Activated CD4-positive, alpha-beta memory T cell treated with anti-CD3 and anti-CD28 coated beads for 36 hours (primary cell): ENCODE results near the gene ACADVL. TPM values are rescaled to one million over a fixed set of nuclear protein-coding genes. Genes with fewer than 3 reads are reported as not detected.
A peak's percentile ranks its signal among the peaks of the same experiment; 100 is the strongest.

Experiments
- CTCF ChIA-PET: fragments of 350-600 bp; sonication (Branson Sonifier 250); formaldehyde crosslinking; loops from one replicate; lab custom pipeline; 2021; ENCODE audit warnings: antibody characterized with exemption, inconsistent platforms; lab: Charles Lee
- POLR2A ChIA-PET: fragments of 350-600 bp; sonication (Branson Sonifier 250); formaldehyde crosslinking; loops from one replicate; lab custom pipeline; 2021; ENCODE audit warnings: antibody characterized with exemption; lab: Charles Lee
- DNase-seq: peaks from one replicate; pipeline ENCODE4 v3.0.0-alpha.2; 2020
- H3K27ac Mint-ChIP-seq: one replicate; pipeline ENCODE4 v1.8.0; 2021; ENCODE audit warnings: mixed read lengths
- H3K27me3 Mint-ChIP-seq: one replicate; pipeline ENCODE4 v1.8.0; 2021; ENCODE audit warnings: mixed read lengths
- H3K36me3 Mint-ChIP-seq: one replicate; pipeline ENCODE4 v1.8.0; 2021; ENCODE audit warnings: mixed read lengths
- H3K4me1 Mint-ChIP-seq: one replicate; pipeline ENCODE4 v1.8.0; 2021; ENCODE audit warnings: low read depth, mixed read lengths
- H3K4me3 Mint-ChIP-seq: one replicate; pipeline ENCODE4 v1.8.0; 2021; ENCODE audit warnings: mild to moderate bottlenecking, mixed read lengths
- H3K9me3 Mint-ChIP-seq: one replicate; pipeline ENCODE4 v1.8.0; 2021; ENCODE audit warnings: mixed read lengths
- intact Hi-C: fragments of 100-400 bp; cut with micrococcal nuclease; formaldehyde crosslinking; loops from one replicate; pipeline ENCODE4 v1.15.1; 2023
- total RNA-seq, 2 experiments: library from RNA; stranded (reverse); gene quantifications; one replicate each; pipeline ENCODE4 v1.2.3, GENCODE V29; 2021

The ACADVL gene
- total RNA-seq, 2 experiments from 2014 or later = 332 to 340 TPM

GRCh38 chr17:7229504-7229903 lies 9.8 kb downstream of the ACADVL start:
- peaks cover 28% of the 10 kb centered on the region for H3K36me3 Mint-ChIP-seq
- POLR2A ChIA-PET = interaction anchor here (0.8 to 2.0 kb wide), 2 partner anchors 9 to 10 kb away, joined by 3 to 6 read pairs; partner anchors contain the start of genes ACADVL and DLG4
- H3K4me1 Mint-ChIP-seq = peaks cover 29% of the 10 kb centered on the region
- DNase-seq = no peak
- no peak overlapping the region for H3K4me3 Mint-ChIP-seq
- intact Hi-C loops = no loop called here
- no peak overlapping the region for H3K27ac Mint-ChIP-seq
- no peaks in the 10 kb centered on the region for H3K9me3 Mint-ChIP-seq
- CTCF ChIA-PET = interaction anchor here (0.6 to 1.9 kb wide), 3 partner anchors 9 to 94 kb away, joined by 3 to 9 read pairs (median 5); partner anchors contain the start of genes ACADVL and DLG4
- peaks cover 2% of the 10 kb centered on the region for H3K27me3 Mint-ChIP-seq

GRCh38 chr17:7232114-7232513 lies 12.4 kb downstream of the ACADVL start:
- no peaks in the 10 kb centered on the region for H3K9me3 Mint-ChIP-seq
- ChIA-PET POLR2A (interaction anchor here (0.8 to 5.8 kb wide), 2 partner anchors 11 to 196 kb away, joined by 3 to 33 read pairs; partner anchors contain the start of genes ACADVL, DLG4 and SLC16A13), CTCF (interaction anchor here (0.7 to 3.0 kb wide), 2 partner anchors 11 to 65 kb away, joined by 4 to 15 read pairs; no protein-coding TSS in a partner anchor)
- H3K4me1 Mint-ChIP-seq = peaks cover 52% of the 10 kb centered on the region
- H3K4me3 Mint-ChIP-seq = peak overlapping the region; percentile 97
- DNase-seq = no peak
- intact Hi-C loops = no loop called here
- peaks cover 38% of the 10 kb centered on the region for H3K36me3 Mint-ChIP-seq
- H3K27ac Mint-ChIP-seq = no peak overlapping the region
- peaks cover 2% of the 10 kb centered on the region for H3K27me3 Mint-ChIP-seq

DNA sequence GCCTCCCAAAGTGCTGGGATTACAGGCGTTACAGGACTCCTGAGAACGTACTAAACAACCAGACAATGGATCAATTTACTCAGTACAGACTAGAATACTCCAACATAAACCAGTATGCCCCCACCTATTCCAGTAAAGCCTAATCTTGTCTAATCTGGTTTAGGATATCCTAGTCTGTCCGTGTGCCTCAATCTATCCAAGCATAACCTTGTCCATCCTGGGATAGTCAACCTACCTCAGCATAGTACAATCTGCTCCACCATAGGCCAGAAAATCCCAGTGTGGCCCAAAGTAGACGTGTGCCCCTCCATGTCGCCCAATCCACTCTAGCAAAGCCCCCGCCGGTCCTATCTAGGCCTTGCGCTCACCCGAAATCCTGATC lies 14.0 kb downstream of the ACADVL start:
- Mint-ChIP-seq H3K36me3 (peaks cover 33% of the 10 kb centered on the region), H3K27ac (peak overlapping the region; percentile 90), H3K27me3 (peaks cover 2% of the 10 kb centered on the region), H3K9me3 (no peaks in the 10 kb centered on the region), H3K4me3 (peak overlapping the region; percentile 97), H3K4me1 (peaks cover 50% of the 10 kb centered on the region)
- DNase-seq = no peak
- intact Hi-C loops = loop anchor here (1.0 kb wide), 2 partner anchors 12 to 19 kb away; no protein-coding TSS in a partner anchor
- ChIA-PET CTCF (interaction anchor here (0.6 to 3.0 kb wide), 5 partner anchors 9 to 73 kb away, joined by 3 to 15 read pairs (median 4); partner anchors contain the start of genes DLG4 and GABARAP), POLR2A (interaction anchor here (1.0 to 5.8 kb wide), 4 partner anchors 9 to 18 kb away, joined by 4 to 33 read pairs (median 6); partner anchors contain the start of genes ACADVL, CTDNEP1, DLG4 and ELP5)

GRCh38 chr17:7234083-7234951 lies 14.6 kb downstream of the ACADVL start, which contains the start of gene DVL2:
Gene DVL2, minus strand, starts transcription at chr17:7234517. Its CDS starts 255 bp downstream, at chr17:7234262.
- intact Hi-C loops = loop anchor here (1.0 kb wide), 2 partner anchors 13 to 20 kb away; no protein-coding TSS in a partner anchor
- Mint-ChIP-seq H3K27ac (peak within 1 kb of the TSS; percentile 90), H3K27me3 (peaks cover 2% of the 10 kb centered on the region), H3K9me3 (no peaks in the 10 kb centered on the region), H3K4me1 (peaks cover 48% of the 10 kb centered on the region), H3K36me3 (peaks cover 28% of the 10 kb centered on the region), H3K4me3 (peak within 1 kb of the TSS; percentile 97)
- CTCF ChIA-PET = interaction anchor here (0.6 to 3.0 kb wide), 5 partner anchors 8 to 72 kb away, joined by 3 to 15 read pairs (median 4); partner anchors contain the start of gene GABARAP
- POLR2A ChIA-PET = interaction anchor here (0.5 to 5.8 kb wide), 7 partner anchors 8 to 344 kb away, joined by 3 to 33 read pairs (median 4); partner anchors contain the start of genes ACADVL, CTDNEP1, DLG4 and ELP5
- DNase-seq = peak; percentile 96

DNA sequence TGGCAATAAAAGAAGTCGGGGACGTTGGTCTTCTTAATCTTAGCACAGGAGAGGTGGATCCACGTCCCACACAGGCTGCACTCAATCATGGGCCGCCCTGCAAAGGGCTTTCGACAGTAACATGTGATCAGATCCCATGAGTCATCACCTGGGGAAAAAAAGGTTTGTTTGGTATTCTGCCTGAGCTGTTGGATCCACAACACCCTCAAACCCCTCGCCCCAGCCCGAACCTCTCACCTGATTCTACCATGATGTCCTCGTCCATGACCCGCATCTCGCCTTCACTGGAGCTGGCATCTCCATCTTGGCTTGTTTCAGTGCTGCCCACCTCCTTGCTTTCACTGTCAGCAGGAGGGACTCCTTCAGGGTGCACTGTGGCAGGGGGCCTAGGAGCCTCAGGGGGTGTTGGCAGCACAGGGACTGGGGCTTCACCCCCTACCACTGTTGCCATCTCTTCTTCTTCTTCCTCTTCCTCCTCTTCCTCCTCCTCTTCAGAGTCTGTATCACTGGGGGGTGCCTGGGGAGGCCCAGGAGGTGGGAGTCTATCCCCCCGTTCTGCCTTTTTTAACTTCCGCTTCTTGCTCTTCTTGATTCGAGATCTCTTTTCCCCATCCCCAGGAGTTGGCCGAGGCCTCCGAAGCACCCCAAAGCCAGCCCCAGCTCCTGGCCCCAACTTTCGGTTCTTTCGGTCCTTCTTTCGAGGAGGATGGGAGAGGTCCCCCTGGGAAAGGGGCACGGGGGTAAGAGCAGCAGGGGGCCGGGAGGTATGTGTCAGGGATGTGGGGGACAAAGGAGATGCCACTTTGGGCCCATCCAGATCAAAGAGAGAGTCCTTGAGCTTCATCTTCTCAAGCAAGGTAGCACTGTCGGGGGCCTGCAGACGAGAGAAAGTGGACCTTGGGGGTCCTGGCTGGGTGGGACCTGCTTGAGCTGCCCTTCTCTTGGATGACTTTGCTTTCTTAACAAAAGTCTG lies 16.2 kb downstream of the ACADVL start:
- CTCF ChIA-PET = interaction anchor here (4.4 kb wide), 1 partner anchor 16 kb away, joined by 34 read pairs; the partner anchor contains the start of genes ACADVL and DLG4
- no peak for DNase-seq
- Mint-ChIP-seq H3K27ac (peak overlapping the region; percentile 48), H3K4me3 (peak overlapping the region; percentile 16), H3K9me3 (no peaks in the 10 kb centered on the region), H3K27me3 (peaks cover 2% of the 10 kb centered on the region), H3K36me3 (peaks cover 30% of the 10 kb centered on the region), H3K4me1 (peaks cover 58% of the 10 kb centered on the region)
- POLR2A ChIA-PET = interaction anchor here (5.8 kb wide), 1 partner anchor 14 kb away, joined by 33 read pairs; the partner anchor contains the start of genes ACADVL and DLG4
- intact Hi-C loops = no loop called here

DNA sequence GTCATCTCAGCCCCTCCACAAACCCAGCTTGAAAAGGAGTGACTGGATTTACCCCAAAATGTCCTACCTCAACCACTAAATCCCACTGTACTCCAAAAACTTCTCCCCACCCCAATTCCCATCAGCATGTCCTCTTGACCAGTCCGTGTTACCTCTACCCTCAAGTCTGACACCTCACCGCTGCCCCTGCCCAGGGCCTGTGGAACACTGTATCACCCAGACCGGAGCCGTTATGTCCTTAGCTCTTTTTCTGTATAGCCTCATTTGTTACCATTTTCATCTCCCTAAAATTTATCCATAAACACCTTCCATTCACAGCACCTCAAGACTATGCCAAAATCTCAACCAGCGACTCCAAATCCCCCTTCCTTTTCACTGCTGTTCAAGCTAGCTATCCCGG lies 17.1 kb downstream of the ACADVL start:
- intact Hi-C loops = no loop called here

DNA sequence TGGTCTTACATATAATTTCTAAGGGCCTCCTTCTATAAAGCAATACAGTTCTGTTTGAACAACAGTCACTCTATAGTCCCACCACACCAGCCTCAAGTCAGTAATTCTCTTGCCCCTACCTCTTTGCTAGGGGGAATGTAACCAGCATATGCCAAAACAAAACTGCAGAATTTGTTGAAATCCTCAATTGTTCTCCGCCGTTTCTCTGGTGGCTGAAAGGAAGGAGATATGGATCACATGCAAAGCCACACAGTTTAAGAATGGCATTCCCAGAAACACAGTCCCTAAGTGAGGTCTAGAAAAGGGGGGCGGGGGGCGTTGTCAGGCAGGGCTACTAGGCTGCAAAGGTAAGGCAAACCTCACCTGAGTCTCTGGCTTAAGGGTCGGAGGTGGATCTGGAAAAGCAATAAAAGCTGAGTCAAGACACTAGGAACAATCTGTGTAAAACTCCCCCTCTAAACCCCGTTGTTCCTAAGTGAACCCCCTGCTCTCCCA lies 17.6 kb downstream of the ACADVL start:
- H3K4me3 Mint-ChIP-seq = peak overlapping the region; percentile 94
- no peaks in the 10 kb centered on the region for H3K9me3 Mint-ChIP-seq
- CTCF ChIA-PET = interaction anchor here (1.4 to 4.4 kb wide), 2 partner anchors 17 to 23 kb away, joined by 4 to 34 read pairs; partner anchors contain the start of genes ACADVL and DLG4
- peak overlapping the region; percentile 97 for H3K27ac Mint-ChIP-seq
- peaks cover 62% of the 10 kb centered on the region for H3K4me1 Mint-ChIP-seq
- POLR2A ChIA-PET = interaction anchor here (1.5 to 2.6 kb wide), 2 partner anchors 17 to 71 kb away, joined by 3 to 11 read pairs; no protein-coding TSS in a partner anchor
- peaks cover 29% of the 10 kb centered on the region for H3K36me3 Mint-ChIP-seq
- intact Hi-C loops = no loop called here
- DNase-seq = no peak
- peaks cover 2% of the 10 kb centered on the region for H3K27me3 Mint-ChIP-seq

More for the DNA sequence above, 17.1 kb downstream of the ACADVL start:
- H3K27ac Mint-ChIP-seq = peak overlapping the region; percentile 97
- H3K36me3 Mint-ChIP-seq = peaks cover 34% of the 10 kb centered on the region
- peak overlapping the region; percentile 94 for H3K4me3 Mint-ChIP-seq
- DNase-seq = no peak
- H3K4me1 Mint-ChIP-seq = peaks cover 66% of the 10 kb centered on the region
- H3K27me3 Mint-ChIP-seq = peaks cover 2% of the 10 kb centered on the region
- no peaks in the 10 kb centered on the region for H3K9me3 Mint-ChIP-seq
- ChIA-PET POLR2A (interaction anchor here (5.8 kb wide), 1 partner anchor 15 kb away, joined by 33 read pairs; the partner anchor contains the start of genes ACADVL and DLG4), CTCF (interaction anchor here (4.4 kb wide), 1 partner anchor 17 kb away, joined by 34 read pairs; the partner anchor contains the start of genes ACADVL and DLG4)

DNA sequence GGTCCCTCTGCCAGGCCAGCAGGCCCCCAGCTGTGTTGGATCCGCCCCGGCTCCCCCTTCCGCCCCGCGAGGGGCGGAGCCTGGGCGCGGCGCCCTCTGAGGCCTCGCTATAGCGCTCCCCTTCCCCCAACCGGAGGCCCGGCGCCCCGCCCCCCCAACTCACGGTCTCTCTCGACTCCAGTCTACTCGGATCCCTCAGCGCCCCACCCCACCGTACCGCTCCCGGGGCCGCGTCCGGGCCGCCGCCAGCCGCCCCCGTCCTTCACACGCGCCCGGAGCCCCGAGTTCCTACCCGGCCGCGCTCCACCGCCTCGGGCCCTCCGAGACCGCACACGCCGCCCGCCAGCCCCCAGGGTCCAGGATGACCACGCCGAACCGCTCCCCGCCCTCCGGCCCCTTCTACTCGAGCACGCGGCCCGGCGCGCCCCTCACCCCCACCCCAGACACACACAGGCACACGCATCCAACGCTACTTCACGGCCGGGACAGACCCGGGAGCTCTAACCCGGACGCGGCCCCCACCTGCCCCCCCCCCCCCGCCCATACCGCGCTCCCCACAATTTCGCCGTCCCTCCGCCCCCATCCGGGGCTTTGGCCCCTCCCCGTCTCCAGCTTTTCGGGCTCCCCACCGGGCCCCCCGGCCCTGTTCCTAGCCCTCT lies 18.2 kb downstream of the ACADVL start:
- H3K4me3 Mint-ChIP-seq = peak overlapping the region; percentile 94
- H3K36me3 Mint-ChIP-seq = peaks cover 31% of the 10 kb centered on the region
- POLR2A ChIA-PET = interaction anchor here (1.0 to 2.6 kb wide), 5 partner anchors 12 to 450 kb away, joined by 3 to 11 read pairs (median 3); partner anchors contain the start of genes SLC16A13 and TP53
- H3K9me3 Mint-ChIP-seq = no peaks in the 10 kb centered on the region
- H3K4me1 Mint-ChIP-seq = peaks cover 62% of the 10 kb centered on the region
- intact Hi-C loops = no loop called here
- CTCF ChIA-PET = interaction anchor here (0.7 to 4.4 kb wide), 5 partner anchors 18 to 191 kb away, joined by 3 to 34 read pairs (median 5); partner anchors contain the start of genes ACADVL and DLG4
- H3K27ac Mint-ChIP-seq = peak overlapping the region; percentile 97
- peaks cover 4% of the 10 kb centered on the region for H3K27me3 Mint-ChIP-seq
- peak; percentile 86 for DNase-seq

DNA sequence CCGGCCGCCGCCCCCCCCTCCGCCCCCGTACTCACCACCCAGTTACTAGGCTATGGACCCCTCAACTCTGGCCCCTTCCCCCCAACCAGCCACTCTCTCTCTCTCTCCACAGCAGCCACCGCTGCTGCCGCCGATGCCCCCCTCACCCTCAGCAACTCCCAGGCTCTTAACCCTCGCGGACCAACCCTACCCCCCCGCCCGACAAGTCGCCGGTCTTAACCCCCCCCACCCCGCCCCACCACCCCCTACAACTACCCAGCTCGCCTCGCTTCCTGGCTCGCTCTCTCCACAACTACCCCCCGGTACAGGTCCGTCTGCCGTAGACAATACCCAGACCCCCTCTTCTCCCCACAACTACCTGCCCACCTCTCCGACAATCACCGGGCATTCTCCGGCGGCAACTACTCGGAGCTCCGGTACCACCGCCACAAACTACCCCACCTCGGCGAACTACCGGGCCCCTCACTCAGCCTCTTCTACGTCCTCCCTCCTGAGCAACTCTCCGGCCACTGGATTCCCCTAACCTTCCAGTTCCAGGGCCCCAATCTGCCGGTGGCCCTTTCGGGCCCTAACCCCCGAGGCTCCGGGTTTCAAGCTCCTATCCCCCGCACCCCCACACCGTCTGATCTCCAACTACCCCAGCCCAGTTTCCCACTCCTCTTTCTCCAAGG lies 18.8 kb downstream of the ACADVL start:
- H3K4me1 Mint-ChIP-seq = peaks cover 62% of the 10 kb centered on the region
- H3K27ac Mint-ChIP-seq = peak overlapping the region; percentile 97
- H3K27me3 Mint-ChIP-seq = peaks cover 4% of the 10 kb centered on the region
- H3K4me3 Mint-ChIP-seq = peak overlapping the region; percentile 94
- intact Hi-C loops = loop anchor here (1.0 kb wide), 4 partner anchors 14 to 245 kb away; partner anchors contain the start of genes EIF5A and ELP5
- H3K9me3 Mint-ChIP-seq = no peaks in the 10 kb centered on the region
- CTCF ChIA-PET = interaction anchor here (0.7 to 4.4 kb wide), 7 partner anchors 11 to 322 kb away, joined by 3 to 34 read pairs (median 4); partner anchors contain the start of genes ACADVL and DLG4
- POLR2A ChIA-PET = interaction anchor here (1.0 to 2.6 kb wide), 8 partner anchors 11 to 449 kb away, joined by 3 to 11 read pairs (median 3); partner anchors contain the start of genes DLG4, ELP5, SLC16A13 and TP53
- H3K36me3 Mint-ChIP-seq = peaks cover 32% of the 10 kb centered on the region
- DNase-seq = peak; percentile 40
